Chondrocyte (in vitro differentiated cells): Measurements from ENCODE around the gene PTPRN2. TPM values are rescaled to one million over a fixed set of nuclear protein-coding genes. Genes with fewer than 3 reads are reported as not detected.

ENCODE experiments used
- DNase-seq: peaks from one replicate; pipeline ENCODE4 v3.0.0; 2021; ENCODE audit warnings: mixed read lengths, low spot score
- H3K27ac Mint-ChIP-seq: one replicate; pipeline ENCODE4 v1.8.0; 2021; ENCODE audit warnings: mild to moderate bottlenecking, moderate library complexity, mixed read lengths; ENCODE audit not compliant: unreplicated experiment
- H3K27me3 Mint-ChIP-seq: 2 replicates; pipeline ENCODE4 v1.8.0; 2021; ENCODE audit warnings: low read depth, mixed read lengths
- H3K36me3 Mint-ChIP-seq: 2 replicates; pipeline ENCODE4 v1.8.0; 2021; ENCODE audit warnings: low read depth, mixed read lengths
- H3K4me1 Mint-ChIP-seq: 2 replicates; pipeline ENCODE4 v1.8.0; 2021; ENCODE audit warnings: low read depth, mild to moderate bottlenecking, mixed read lengths
- H3K4me3 Mint-ChIP-seq: one replicate; pipeline ENCODE4 v1.8.0; 2021; ENCODE audit warnings: mild to moderate bottlenecking, moderate library complexity, mixed read lengths; ENCODE audit not compliant: unreplicated experiment
- H3K9me3 Mint-ChIP-seq: 2 replicates; pipeline ENCODE4 v1.8.0; 2021; ENCODE audit warnings: low read depth, mixed read lengths
- CTCF ChIP-seq: fragments of 200-600 bp; sonication (generic); IDR thresholded peaks from 2 replicates; pipeline ENCODE4 v1.5.0; 2021; ENCODE audit warnings: antibody characterized with exemption, mild to moderate bottlenecking, moderate library complexity
- total RNA-seq: library from RNA; stranded (reverse); gene quantifications from 3 replicates; pipeline ENCODE4 v1.2.1, GENCODE V29; 2021

Gene PTPRN2
- total RNA-seq, 1 donor from 2014 or later = 0.30 TPM

DNA sequence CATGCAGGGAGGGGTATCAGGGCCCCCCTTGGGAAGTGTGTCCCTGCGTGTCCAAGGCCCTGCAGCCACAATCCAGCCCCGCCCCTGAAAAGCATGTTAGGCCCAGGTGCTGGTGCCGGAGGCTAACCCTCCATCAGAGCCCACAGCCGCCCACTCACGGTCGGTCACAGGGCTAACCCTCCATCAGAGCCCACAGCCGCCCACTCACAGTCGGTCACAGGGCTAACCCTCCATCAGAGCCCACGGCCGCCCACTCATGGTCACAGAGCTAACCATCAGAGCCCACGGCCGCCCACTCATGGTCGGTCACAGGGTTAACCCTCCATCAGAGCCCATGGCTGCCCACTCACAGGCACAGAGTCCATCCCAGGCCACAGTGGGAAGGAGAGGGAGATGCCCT is 824.8 kb downstream of the PTPRN2 start:
- Mint-ChIP-seq H3K27me3 (no peaks in the 10 kb centered on the region), H3K4me3 (no peak overlapping the region), H3K36me3 (no peaks in the 10 kb centered on the region), H3K27ac (no peak overlapping the region), H3K4me1 (no peaks in the 10 kb centered on the region), H3K9me3 (peaks cover 27% of the 10 kb centered on the region)
- DNase-seq = peak; percentile 83
- no peak for TF ChIP-seq CTCF

DNA sequence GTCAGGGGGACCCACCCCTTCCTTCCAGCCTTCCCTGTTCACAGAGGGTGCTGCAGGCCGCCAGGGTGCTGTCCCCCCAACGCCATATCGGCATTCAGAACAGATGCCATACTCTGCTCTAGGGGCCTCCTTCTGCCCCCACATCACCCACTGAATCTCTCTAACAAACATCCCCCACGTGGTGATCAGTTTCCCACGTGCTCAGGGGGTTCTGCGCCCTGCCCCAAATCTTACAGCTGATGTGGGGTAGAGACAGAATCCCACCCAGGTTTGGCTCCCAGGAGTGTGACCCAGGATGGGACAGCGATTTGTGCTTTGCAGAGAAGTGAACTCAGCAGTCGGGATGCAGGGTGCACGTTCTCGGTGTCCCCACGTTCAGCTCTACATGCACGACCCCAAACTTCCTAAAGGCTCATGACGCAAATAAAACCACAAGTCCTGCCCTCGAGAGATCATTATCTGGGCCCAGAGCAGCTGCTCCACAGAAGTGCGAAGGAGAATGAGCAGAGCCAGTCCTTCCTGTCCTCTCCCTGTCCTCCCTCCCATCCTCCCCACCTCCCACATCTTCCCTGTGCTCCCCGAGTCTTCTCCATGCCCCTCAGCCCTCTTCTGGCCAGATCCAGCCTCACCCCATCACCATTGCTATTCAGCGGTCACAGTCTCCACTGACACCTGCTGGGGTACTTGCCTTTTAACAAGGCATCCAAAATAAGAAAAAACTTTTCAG is 827.5 kb downstream of the PTPRN2 start:
- H3K36me3 Mint-ChIP-seq = no peaks in the 10 kb centered on the region
- TF ChIP-seq CTCF = no peak
- peak; percentile 54 for DNase-seq
- no peak overlapping the region for H3K4me3 Mint-ChIP-seq
- no peak overlapping the region for H3K27ac Mint-ChIP-seq
- no peaks in the 10 kb centered on the region for H3K4me1 Mint-ChIP-seq
- no peaks in the 10 kb centered on the region for H3K27me3 Mint-ChIP-seq
- H3K9me3 Mint-ChIP-seq = peaks cover 16% of the 10 kb centered on the region

DNA sequence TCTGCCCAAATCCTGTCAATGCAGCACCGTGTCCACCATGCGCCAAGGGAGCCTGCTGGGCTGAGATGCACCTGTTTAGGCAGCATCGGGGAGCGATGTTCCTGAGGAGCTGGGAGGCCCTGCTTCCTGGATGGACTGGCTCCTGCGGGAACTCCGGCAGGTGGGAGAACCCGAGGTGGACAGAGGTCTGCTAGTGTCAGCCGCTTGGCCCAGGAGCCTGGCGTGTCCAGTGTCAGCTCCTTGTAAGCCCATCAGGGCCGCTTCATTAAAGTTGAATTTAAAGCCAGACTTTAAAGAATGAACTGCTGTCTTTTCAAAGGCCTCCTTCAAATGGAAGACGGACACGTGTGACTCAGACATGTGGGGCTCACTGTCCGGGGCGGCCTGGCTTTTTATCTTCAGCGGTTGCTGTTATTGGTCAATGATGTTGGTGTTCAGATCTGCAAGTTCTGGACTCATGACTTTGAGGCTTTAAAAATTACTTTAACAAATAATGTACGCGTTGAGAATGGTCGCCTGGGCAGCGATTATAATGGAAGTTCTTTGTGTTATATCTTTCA is 828.3 kb downstream of the PTPRN2 start:
- Mint-ChIP-seq H3K27me3 (no peaks in the 10 kb centered on the region), H3K36me3 (no peaks in the 10 kb centered on the region), H3K4me3 (no peak overlapping the region), H3K4me1 (no peaks in the 10 kb centered on the region), H3K9me3 (peaks cover 10% of the 10 kb centered on the region), H3K27ac (no peak overlapping the region)
- DNase-seq = no peak
- TF ChIP-seq CTCF = no peak

- Mint-ChIP-seq H3K36me3 (no peaks in the 10 kb centered on the region), H3K27ac (no peak overlapping the region), H3K4me1 (no peaks in the 10 kb centered on the region), H3K4me3 (no peak overlapping the region), H3K27me3 (no peaks in the 10 kb centered on the region), H3K9me3 (peaks cover 4% of the 10 kb centered on the region)
- TF ChIP-seq CTCF = no peak
- DNase-seq = peak; percentile 91
These were observed 829.0 kb downstream of the PTPRN2 start for GRCh38 chr7:157758468-157759245.

DNA sequence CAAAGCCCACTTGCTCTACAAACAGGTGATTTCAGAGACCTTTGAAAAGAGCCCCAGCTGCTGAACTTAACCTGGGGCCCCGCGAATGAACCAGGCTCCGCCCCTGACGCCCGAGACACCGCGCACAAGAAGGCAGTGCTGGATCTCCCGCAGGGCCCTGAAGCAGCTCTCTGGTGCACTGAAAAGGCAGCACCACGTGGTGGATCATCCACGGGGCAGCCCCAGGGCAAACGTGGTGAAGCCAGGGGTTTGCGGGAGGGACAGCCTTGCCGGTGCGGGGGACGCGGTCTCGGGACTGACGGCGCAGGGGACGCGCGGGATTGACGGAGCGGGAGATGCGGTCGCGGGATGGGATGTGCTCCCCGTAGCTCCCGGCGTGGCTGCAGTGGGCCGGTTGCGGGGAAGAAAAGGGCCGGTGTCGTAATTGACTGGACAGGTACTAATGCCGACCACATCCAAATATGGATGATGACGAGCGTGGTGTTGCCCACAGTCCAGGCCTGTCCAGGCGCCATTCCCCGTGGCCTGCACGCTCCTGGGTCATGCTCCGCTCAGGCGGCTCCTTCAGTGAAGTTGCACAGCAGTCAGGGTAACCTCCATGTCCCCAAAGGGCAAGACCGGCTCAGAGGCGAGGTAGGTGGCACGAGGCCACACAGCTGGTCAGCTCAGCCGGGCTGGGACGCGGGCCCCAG is 829.7 kb downstream of the PTPRN2 start:
- H3K9me3 Mint-ChIP-seq = peaks cover 2% of the 10 kb centered on the region
- H3K27me3 Mint-ChIP-seq = no peaks in the 10 kb centered on the region
- no peak overlapping the region for H3K27ac Mint-ChIP-seq
- no peaks in the 10 kb centered on the region for H3K4me1 Mint-ChIP-seq
- no peaks in the 10 kb centered on the region for H3K36me3 Mint-ChIP-seq
- H3K4me3 Mint-ChIP-seq = no peak overlapping the region
- peak; percentile 93 for DNase-seq
- TF ChIP-seq CTCF = no peak
